Esophagus muscularis mucosa (tissue), 4 donors: Measurements from ENCODE around the gene AOC2.

ENCODE experiments used
- EP300 ChIP-seq: sonication (generic); formaldehyde crosslinking; IDR thresholded peaks from one replicate; pipeline ENCODE4 v1.6.1; 2017; ENCODE audit warnings: antibody characterized with exemption
- POLR2A ChIP-seq: fragments of 450-650 bp; IDR thresholded peaks from one replicate; pipeline ENCODE4 v1.6.1; 2017; ENCODE audit warnings: antibody characterized with exemption, moderate library complexity, mild to moderate bottlenecking, low read depth
- POLR2AphosphoS5 ChIP-seq, 2 donors: sonication (generic); formaldehyde crosslinking; IDR thresholded peaks; one replicate each; pipeline ENCODE4 v1.6.1; 2017; ENCODE audit warnings: antibody characterized with exemption in 2 of 2
- TF ChIP-seq, protein P1 (sequence below), 3 experiments: fragments of 200-600 bp in 2 of 3; fragments of 450-650 bp in 1 of 3; sonication (generic) in 2 of 3; IDR thresholded peaks; one replicate each; pipeline ENCODE4 v1.5.1; 2017 to 2019; ENCODE audit warnings: antibody characterized with exemption in 3 of 3, mild to moderate bottlenecking in 2 of 3, moderate library complexity in 1 of 3

DNA sequence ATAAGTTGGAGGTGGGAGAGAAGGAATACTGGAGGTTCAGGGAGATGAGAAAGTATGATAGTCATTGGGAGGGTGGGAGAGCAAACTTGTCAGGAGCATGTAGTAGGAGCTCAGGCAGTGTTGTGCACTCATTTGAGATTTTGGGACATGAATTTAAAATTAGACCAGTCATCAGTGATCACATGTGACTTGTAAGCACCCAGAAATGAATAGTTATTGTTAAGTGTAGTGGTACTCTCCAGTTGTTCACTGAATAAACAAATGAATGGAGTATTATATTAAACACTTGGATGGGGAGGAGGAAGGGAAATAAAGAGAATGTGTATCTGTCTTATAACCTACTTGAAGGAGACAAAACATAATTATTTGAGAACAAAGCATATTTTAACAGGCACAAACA, 13.4 kb upstream of the AOC2 start:
- TF ChIP-seq, protein P1, sequence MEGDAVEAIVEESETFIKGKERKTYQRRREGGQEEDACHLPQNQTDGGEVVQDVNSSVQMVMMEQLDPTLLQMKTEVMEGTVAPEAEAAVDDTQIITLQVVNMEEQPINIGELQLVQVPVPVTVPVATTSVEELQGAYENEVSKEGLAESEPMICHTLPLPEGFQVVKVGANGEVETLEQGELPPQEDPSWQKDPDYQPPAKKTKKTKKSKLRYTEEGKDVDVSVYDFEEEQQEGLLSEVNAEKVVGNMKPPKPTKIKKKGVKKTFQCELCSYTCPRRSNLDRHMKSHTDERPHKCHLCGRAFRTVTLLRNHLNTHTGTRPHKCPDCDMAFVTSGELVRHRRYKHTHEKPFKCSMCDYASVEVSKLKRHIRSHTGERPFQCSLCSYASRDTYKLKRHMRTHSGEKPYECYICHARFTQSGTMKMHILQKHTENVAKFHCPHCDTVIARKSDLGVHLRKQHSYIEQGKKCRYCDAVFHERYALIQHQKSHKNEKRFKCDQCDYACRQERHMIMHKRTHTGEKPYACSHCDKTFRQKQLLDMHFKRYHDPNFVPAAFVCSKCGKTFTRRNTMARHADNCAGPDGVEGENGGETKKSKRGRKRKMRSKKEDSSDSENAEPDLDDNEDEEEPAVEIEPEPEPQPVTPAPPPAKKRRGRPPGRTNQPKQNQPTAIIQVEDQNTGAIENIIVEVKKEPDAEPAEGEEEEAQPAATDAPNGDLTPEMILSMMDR (IDR thresholded peaks at IDR 0.05), result no peak
- no peak for TF ChIP-seq POLR2A
- TF ChIP-seq EP300, result no peak
- no peak for TF ChIP-seq POLR2AphosphoS5 (IDR thresholded peaks at IDR 0.05)
